Mesodermal cell (in vitro differentiated cells): ENCODE measurements around the gene LYAR.
A peak's percentile ranks its signal among the peaks of the same experiment; 100 is the strongest.

Source experiments
- H3K27ac ChIP-seq: 2 replicates; pipeline ENCODE4 v1.7.0; 2013; ENCODE audit warnings: mild to moderate bottlenecking, low read depth, low read length, moderate library complexity; ENCODE audit not compliant: severe bottlenecking
- H3K36me3 ChIP-seq: 2 replicates; pipeline ENCODE4 v1.7.1; 2013; ENCODE audit warnings: mild to moderate bottlenecking, low read length, moderate library complexity; ENCODE audit not compliant: control insufficient read depth, insufficient read depth
- H3K4me1 ChIP-seq: one replicate; pipeline ENCODE4 v1.7.1; 2013; ENCODE audit warnings: mild to moderate bottlenecking, low read length; ENCODE audit not compliant: insufficient read depth, control insufficient read depth, poor library complexity, severe bottlenecking
- H3K4me3 ChIP-seq: 2 replicates; pipeline ENCODE4 v1.7.0; 2013; ENCODE audit warnings: low read length, control low read depth, mild to moderate bottlenecking; ENCODE audit not compliant: insufficient read depth, poor library complexity, severe bottlenecking; ENCODE audit errors: extremely low read depth
- H3K9me3 ChIP-seq: 2 replicates; pipeline ENCODE4 v1.7.1; 2013; ENCODE audit warnings: mild to moderate bottlenecking, low read length, moderate library complexity; ENCODE audit not compliant: control insufficient read depth
- WGBS, 2 experiments: methylation state at CpG; one replicate each; pipeline ENCODE4 v1.1.5; 2013; ENCODE audit warnings: missing lambda C conversion rate in 2 of 2; ENCODE audit not compliant: insufficient coverage in 2 of 2; 5-methylcytosine and 5-hydroxymethylcytosine counted together

The LYAR gene

DNA sequence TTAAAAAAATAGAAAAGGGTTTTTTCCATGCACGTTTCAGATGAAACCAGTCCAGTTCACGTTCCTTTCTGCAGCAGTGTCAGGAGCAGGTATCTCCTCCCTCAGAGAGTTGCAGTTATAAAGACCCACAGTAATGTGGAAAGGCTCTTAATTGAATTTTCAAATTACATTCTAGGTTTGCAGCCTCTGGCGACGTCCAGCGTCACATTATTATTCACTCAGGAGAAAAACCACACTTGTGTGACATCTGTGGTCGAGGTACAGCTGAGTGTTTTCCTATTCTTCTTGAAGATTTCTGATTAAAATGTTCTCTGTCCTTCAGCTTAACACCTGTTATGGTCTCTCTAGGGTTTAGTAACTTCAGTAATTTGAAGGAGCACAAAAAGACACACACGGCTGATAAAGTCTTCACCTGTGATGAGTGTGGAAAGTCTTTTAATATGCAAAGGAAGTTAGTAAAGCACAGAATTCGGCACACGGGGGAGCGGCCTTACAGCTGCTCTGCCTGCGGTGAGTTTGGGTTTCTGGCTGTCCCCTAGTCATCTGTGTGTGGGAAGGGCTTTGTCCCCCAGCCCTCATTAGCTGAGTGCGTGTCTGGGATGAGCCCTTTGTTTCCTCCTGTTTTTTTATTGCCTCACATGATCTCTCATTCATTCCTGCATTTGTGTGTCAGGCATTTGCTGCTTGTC is 25.7 kb upstream of the LYAR start:
- WGBS, 2 experiments: 79 to 88% methylated on average over 7 to 8 of the region's 12 CpGs
- H3K9me3 ChIP-seq: no peaks in the 10 kb centered on the region
- peaks cover 52% of the 10 kb centered on the region for H3K36me3 ChIP-seq
- H3K4me3 ChIP-seq: no peak overlapping the region
- H3K27ac ChIP-seq: no peak overlapping the region
- no peaks in the 10 kb centered on the region for H3K4me1 ChIP-seq

DNA sequence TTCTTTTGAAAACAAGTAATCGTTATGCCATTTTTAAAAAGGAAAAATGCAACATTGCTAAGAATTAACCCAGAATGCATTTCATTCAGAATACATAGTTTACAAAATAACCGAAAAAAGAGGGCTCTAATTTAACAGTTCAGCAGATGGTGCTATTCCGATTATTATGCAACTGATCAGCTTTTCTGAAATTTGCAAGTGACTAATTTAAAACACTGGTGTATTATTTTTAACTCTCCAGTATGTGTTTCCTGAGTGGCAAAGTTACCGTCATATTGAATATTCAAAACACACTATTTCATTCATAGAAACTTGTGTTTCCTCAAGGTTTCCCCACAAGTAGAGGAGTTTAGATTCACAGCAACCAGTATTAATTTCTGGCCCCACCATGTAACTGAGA is 21.2 kb upstream of the LYAR start:
- Histone ChIP-seq H3K36me3 (peaks cover 48% of the 10 kb centered on the region), H3K27ac (no peak overlapping the region)

DNA sequence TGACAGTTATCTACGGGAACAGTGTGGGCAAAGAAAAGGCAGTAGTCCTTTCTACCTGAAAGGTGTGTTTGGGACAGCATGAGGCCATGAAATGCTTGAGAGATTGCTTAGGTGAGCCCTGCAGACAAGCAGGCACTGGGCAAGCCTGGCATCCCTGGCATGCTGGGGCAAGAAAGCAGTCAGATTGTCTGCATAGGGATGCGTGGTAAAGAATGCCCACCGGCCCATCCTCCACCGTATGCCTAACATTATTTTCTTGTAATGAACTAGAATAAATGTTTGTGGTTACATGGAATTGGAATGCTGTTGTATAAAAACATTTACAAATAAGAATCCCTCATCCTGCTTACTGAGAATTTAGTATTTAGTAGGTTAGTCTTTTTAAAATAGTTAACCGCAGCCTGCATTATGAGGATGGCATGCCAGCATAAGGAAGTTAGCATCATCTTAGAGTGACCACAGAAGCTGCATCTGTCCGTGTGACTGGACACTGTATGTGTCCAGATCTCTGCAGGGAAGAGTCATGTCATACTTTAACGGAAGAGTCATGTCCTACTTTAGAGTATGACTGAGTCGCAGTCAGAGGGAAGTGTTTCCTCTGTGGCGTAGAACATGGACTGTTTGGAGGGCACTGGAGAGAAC is 19.0 kb upstream of the LYAR start:
- H3K4me1 ChIP-seq: no peaks in the 10 kb centered on the region
- 93 to 97% methylated on average over 6 of the region's 9 CpGs for WGBS, 2 experiments
- peaks cover 34% of the 10 kb centered on the region for H3K36me3 ChIP-seq
- H3K4me3 ChIP-seq: no peak overlapping the region
- no peak overlapping the region for H3K27ac ChIP-seq
- no peaks in the 10 kb centered on the region for H3K9me3 ChIP-seq

More for the DNA sequence above, 21.2 kb upstream of the LYAR start:
- Histone ChIP-seq H3K9me3 (no peaks in the 10 kb centered on the region), H3K4me3 (no peak overlapping the region), H3K4me1 (no peaks in the 10 kb centered on the region)
- 100% methylated on average over 1 to 2 of the region's 4 CpGs for WGBS, 2 experiments

- WGBS, 2 experiments: 93 to 98% methylated on average over 11 of the region's 11 CpGs
- no peak overlapping the region for H3K4me3 ChIP-seq
- H3K27ac ChIP-seq: no peak overlapping the region
- peaks cover 28% of the 10 kb centered on the region for H3K36me3 ChIP-seq
- H3K9me3 ChIP-seq: no peaks in the 10 kb centered on the region
- no peaks in the 10 kb centered on the region for H3K4me1 ChIP-seq
Measured at GRCh38 chr4:4306920-4307319, 17.0 kb upstream of the LYAR start.

- Histone ChIP-seq H3K36me3 (peaks cover 34% of the 10 kb centered on the region), H3K4me3 (no peak overlapping the region)
- 84 to 93% methylated on average over 6 of the region's 6 CpGs for WGBS, 2 experiments
Measured at GRCh38 chr4:4302416-4302815, 12.5 kb upstream of the LYAR start.

DNA sequence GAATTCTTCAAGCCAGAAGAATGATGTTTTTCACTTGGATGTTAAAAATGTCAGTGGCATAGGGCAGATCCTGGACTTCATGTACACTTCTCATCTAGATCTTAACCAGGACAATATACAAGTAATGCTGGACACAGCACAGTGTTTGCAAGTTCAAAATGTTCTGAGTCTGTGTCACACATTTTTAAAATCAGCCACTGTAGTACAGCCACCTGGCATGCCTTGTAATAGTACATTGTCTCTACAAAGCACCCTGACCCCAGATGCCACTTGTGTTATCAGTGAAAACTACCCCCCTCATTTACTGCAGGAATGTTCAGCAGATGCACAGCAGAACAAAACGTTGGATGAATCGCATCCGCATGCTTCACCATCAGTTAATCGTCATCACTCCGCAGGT is 12.0 kb upstream of the LYAR start:
- no peak overlapping the region for H3K27ac ChIP-seq
- WGBS, 2 experiments: 94 to 97% methylated on average over 5 of the region's 5 CpGs

More at GRCh38 chr4:4302416-4302815, 12.5 kb upstream of the LYAR start:
- H3K4me1 ChIP-seq: no peaks in the 10 kb centered on the region
- H3K9me3 ChIP-seq: no peaks in the 10 kb centered on the region
- H3K27ac ChIP-seq: no peak overlapping the region

GRCh38 chr4:4299006-4299405 is 9.1 kb upstream of the LYAR start:
- Histone ChIP-seq H3K36me3 (peaks cover 19% of the 10 kb centered on the region), H3K4me3 (no peak overlapping the region), H3K27ac (no peak overlapping the region), H3K9me3 (no peaks in the 10 kb centered on the region), H3K4me1 (no peaks in the 10 kb centered on the region)
- WGBS, 2 experiments: 83 to 88% methylated on average over 1 of the region's 3 CpGs

More for the DNA sequence above, 12.0 kb upstream of the LYAR start:
- Histone ChIP-seq H3K36me3 (peaks cover 30% of the 10 kb centered on the region), H3K9me3 (no peaks in the 10 kb centered on the region), H3K4me3 (no peak overlapping the region), H3K4me1 (no peaks in the 10 kb centered on the region)

GRCh38 chr4:4296283-4296846 is 6.4 kb upstream of the LYAR start:
- H3K9me3 ChIP-seq: no peaks in the 10 kb centered on the region
- H3K27ac ChIP-seq: no peak overlapping the region
- H3K36me3 ChIP-seq: peaks cover 19% of the 10 kb centered on the region
- peaks cover 3% of the 10 kb centered on the region for H3K4me1 ChIP-seq
- WGBS, 2 experiments: 100% methylated on average over 2 to 5 of the region's 5 CpGs
- H3K4me3 ChIP-seq: no peak overlapping the region

DNA sequence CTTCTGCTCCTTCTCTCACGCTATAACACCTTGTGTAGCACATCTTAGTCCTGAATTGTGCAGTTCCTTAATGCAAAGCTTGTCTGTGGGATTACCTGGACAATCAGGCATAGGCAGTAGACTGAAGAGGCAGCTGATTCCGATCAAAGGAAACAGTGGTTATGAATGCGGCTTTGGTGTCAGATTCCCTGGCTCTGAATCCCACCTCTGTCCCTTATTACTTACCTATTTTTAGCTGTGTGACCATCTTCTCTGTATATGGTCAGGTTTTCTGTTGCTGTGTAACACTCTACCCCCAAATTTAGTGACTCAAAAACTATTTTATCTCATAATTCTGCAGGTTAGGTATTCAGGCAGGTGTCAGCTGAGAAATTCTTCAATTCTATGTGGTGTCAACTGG is 3.3 kb upstream of the LYAR start:
- Histone ChIP-seq H3K9me3 (no peaks in the 10 kb centered on the region), H3K36me3 (peaks cover 7% of the 10 kb centered on the region), H3K27ac (no peak overlapping the region), H3K4me3 (no peak overlapping the region), H3K4me1 (peaks cover 8% of the 10 kb centered on the region)
- WGBS, 2 experiments: 75 to 100% methylated on average over 1 to 2 of the region's 3 CpGs

GRCh38 chr4:4289597-4289940 is 385 bp downstream of the LYAR start:
- H3K27ac ChIP-seq: no peak overlapping the region
- H3K9me3 ChIP-seq: no peaks in the 10 kb centered on the region
- 0% methylated on average over 10 of the region's 10 CpGs for WGBS, 2 experiments
- H3K4me1 ChIP-seq: peaks cover 8% of the 10 kb centered on the region
- peak overlapping the region; percentile 89 for H3K4me3 ChIP-seq
- peaks cover 31% of the 10 kb centered on the region for H3K36me3 ChIP-seq

GRCh38 chr4:4289055-4289454 is 899 bp downstream of the LYAR start:
- Histone ChIP-seq H3K4me1 (peaks cover 8% of the 10 kb centered on the region), H3K4me3 (peak overlapping the region; percentile 89), H3K9me3 (no peaks in the 10 kb centered on the region), H3K27ac (no peak overlapping the region), H3K36me3 (peaks cover 36% of the 10 kb centered on the region)
- WGBS, 2 experiments: 25 to 29% methylated on average over 3 of the region's 3 CpGs
